H1 (cell line): ENCODE data around the gene RASAL2.

Source experiments
- CBX5 ChIP-seq: fragments of 300-800, 300-1000 bp; sonication (generic); IDR thresholded peaks from 2 replicates; pipeline ENCODE4 v1.7.1; 2016; ENCODE audit warnings: antibody characterized with exemption, low read length, low read depth
- CREB1 ChIP-seq: IDR thresholded peaks from 2 replicates; pipeline ENCODE4 v1.6.1; 2012; ENCODE audit warnings: inconsistent platforms
- MAX ChIP-seq: IDR thresholded peaks from 2 replicates; pipeline ENCODE4 v1.6.1; 2012; ENCODE audit warnings: inconsistent platforms
- SP1 ChIP-seq: IDR thresholded peaks from 2 replicates; pipeline ENCODE4 v1.6.1; 2011; ENCODE audit warnings: low read depth, low read length
- TAF7 ChIP-seq: optimal IDR thresholded peaks from 2 replicates; pipeline ENCODE3; 2011; ENCODE audit warnings: low read depth, mild to moderate bottlenecking, inconsistent platforms, low read length, moderate library complexity, borderline replicate concordance
- TF ChIP-seq, protein P1 (sequence below), 3 experiments: IDR thresholded peaks; 1 replicate in 2 of 3; 2 replicates in 1 of 3; pipeline versions ENCODE4 v1.5.1 to v1.6.1; 2011; ENCODE audit warnings: low read length in 3 of 3, mild to moderate bottlenecking in 3 of 3, inconsistent platforms in 2 of 3, low read depth in 1 of 3, moderate library complexity in 1 of 3; ENCODE audit not compliant: insufficient read depth in 1 of 3; ENCODE audit errors: control extremely low read depth in 1 of 3

GRCh38 chr1:178145605-178146004, 51.7 kb downstream of the RASAL2 start:
- TF ChIP-seq MAX (no peak), CBX5 (no peak), TAF7 (no peak), CREB1 (no peak), SP1 (no peak)
- TF ChIP-seq, protein P1, sequence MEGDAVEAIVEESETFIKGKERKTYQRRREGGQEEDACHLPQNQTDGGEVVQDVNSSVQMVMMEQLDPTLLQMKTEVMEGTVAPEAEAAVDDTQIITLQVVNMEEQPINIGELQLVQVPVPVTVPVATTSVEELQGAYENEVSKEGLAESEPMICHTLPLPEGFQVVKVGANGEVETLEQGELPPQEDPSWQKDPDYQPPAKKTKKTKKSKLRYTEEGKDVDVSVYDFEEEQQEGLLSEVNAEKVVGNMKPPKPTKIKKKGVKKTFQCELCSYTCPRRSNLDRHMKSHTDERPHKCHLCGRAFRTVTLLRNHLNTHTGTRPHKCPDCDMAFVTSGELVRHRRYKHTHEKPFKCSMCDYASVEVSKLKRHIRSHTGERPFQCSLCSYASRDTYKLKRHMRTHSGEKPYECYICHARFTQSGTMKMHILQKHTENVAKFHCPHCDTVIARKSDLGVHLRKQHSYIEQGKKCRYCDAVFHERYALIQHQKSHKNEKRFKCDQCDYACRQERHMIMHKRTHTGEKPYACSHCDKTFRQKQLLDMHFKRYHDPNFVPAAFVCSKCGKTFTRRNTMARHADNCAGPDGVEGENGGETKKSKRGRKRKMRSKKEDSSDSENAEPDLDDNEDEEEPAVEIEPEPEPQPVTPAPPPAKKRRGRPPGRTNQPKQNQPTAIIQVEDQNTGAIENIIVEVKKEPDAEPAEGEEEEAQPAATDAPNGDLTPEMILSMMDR (IDR thresholded peaks at IDR 0.05; ENCODE audit: control extremely low read depth in 1 of 3, insufficient read depth in 1 of 3, low read depth in 1 of 3, low read length in 3 of 3): no peak
